K562 (cell line): ENCODE measurements around the gene TESK1. TPM values are rescaled to one million over a fixed set of nuclear protein-coding genes. Genes with fewer than 3 reads are reported as not detected.
"Not testable (repeated sequence)": the region's sequence is repeated elsewhere in the genome, so short reads cannot be mapped to it uniquely, and the experiment has no call there.

Source experiments
- ATAC-seq: fragments of 200-7000 bp; cut with Tn5 transposase; 3 replicates; pipeline ENCODE4 v1.9.1; 2020; ENCODE audit warnings: moderate library complexity
- BruUV-seq: library from RNA; stranded (reverse); fragments of 400-500 nt; replicated peaks from 2 replicates; lab custom pipeline; 2021; lab: Mats Ljungman, UMichigan
- CTCF ChIA-PET: fragments of 300-600 bp; formaldehyde crosslinking; extraction: SDS; loops from one replicate; lab custom pipeline; 2021; ENCODE audit warnings: low intra/inter-chr PET ratio; lab: Yijun Ruan, JAX
- POLR2A ChIA-PET: fragments of 300-600, 350-650 bp; sonication (Branson Sonifier 250); formaldehyde crosslinking; extraction: SDS; loops from one replicate; lab custom pipeline; 2021; ENCODE audit warnings: antibody characterized with exemption, inconsistent platforms; lab: Yijun Ruan, JAX
- DNase-seq, 4 experiments: peaks; one replicate each; pipeline versions ENCODE4 v3.0.0 to v3.0.0-alpha.2; 2011 to 2018; ENCODE audit warnings: low spot score in 3 of 4, mixed read lengths in 3 of 4; ENCODE audit errors: extremely low read depth in 1 of 4
- FAIRE-seq: peaks from 2 replicates; lab custom pipeline; 2011; peaks lifted over from hg19 to GRCh38; lab: Jason Lieb, UNC
- H2AFZ ChIP-seq: 2 replicates; pipeline ENCODE4 v1.6.0; 2011; ENCODE audit warnings: low read depth, low read length, control low read depth, inconsistent platforms
- H3K27ac ChIP-seq: fragments of 200-600 bp; 3 replicates; pipeline ENCODE4 v1.8.0; 2011; ENCODE audit warnings: low read depth, mild to moderate bottlenecking, control low read depth, inconsistent platforms, low read length, moderate library complexity, mixed read lengths; ENCODE audit errors: extremely low read depth
- H3K27me3 ChIP-seq, 2 experiments: fragments of 300-600 bp in 1 of 2; 2 replicates in 1 of 2; 3 replicates in 1 of 2; pipeline versions ENCODE4 v1.6.0 to v1.8.0; 2011; ENCODE audit warnings: inconsistent platforms in 2 of 2, low read length in 2 of 2, mild to moderate bottlenecking in 1 of 2, mixed read lengths in 1 of 2, moderate library complexity in 1 of 2; ENCODE audit not compliant: control insufficient read depth in 2 of 2, insufficient read depth in 2 of 2
- H3K36me3 ChIP-seq: fragments of 300-600 bp; 3 replicates; pipeline ENCODE4 v1.8.0; 2011; ENCODE audit warnings: mild to moderate bottlenecking, low read length, inconsistent platforms; ENCODE audit not compliant: control insufficient read depth, insufficient read depth
- H3K4me1 ChIP-seq, 2 experiments: fragments of 200-600 bp in 1 of 2; replicated peaks in 1 of 2; 2 replicates in 1 of 2; 3 replicates in 1 of 2; pipeline versions ENCODE4 v1.5.1 to v1.8.0; 2011; ENCODE audit warnings: inconsistent platforms in 2 of 2, low read length in 2 of 2, mild to moderate bottlenecking in 1 of 2, mixed read lengths in 1 of 2, moderate library complexity in 1 of 2; ENCODE audit not compliant: control insufficient read depth in 2 of 2, insufficient read depth in 2 of 2
- H3K4me2 ChIP-seq: 2 replicates; pipeline ENCODE4 v1.6.1; 2011; ENCODE audit warnings: low read length, control low read depth, inconsistent platforms, mixed read lengths; ENCODE audit not compliant: insufficient read depth
- H3K4me3 ChIP-seq: fragments of 200-600 bp; sonication (generic), shearing (Covaris generic); 2 replicates; pipeline ENCODE4 v1.5.1; 2016; ENCODE audit warnings: control low read depth, inconsistent platforms
- H3K79me2 ChIP-seq: fragments of 200-600 bp; 3 replicates; pipeline ENCODE4 v1.8.0; 2011; ENCODE audit warnings: low read length, inconsistent platforms; ENCODE audit not compliant: control insufficient read depth, insufficient read depth
- H3K9ac ChIP-seq, 2 experiments: 2 replicates each; pipeline versions ENCODE4 v1.6.0 to v1.6.1; 2011; ENCODE audit warnings: low read depth in 2 of 2, low read length in 2 of 2, control low read depth in 1 of 2, inconsistent platforms in 1 of 2, mild to moderate bottlenecking in 1 of 2, mixed read lengths in 1 of 2; ENCODE audit not compliant: insufficient read depth in 1 of 2
- H3K9me1 ChIP-seq: one replicate; pipeline ENCODE4 v1.6.0; 2011; ENCODE audit warnings: inconsistent platforms, mild to moderate bottlenecking, low read length, moderate library complexity; ENCODE audit not compliant: control insufficient read depth, insufficient read depth
- H3K9me3 ChIP-seq: replicated peaks from 2 replicates; pipeline ENCODE4 v1.5.1; 2011; ENCODE audit warnings: low read depth, low read length, inconsistent platforms; ENCODE audit not compliant: control insufficient read depth, insufficient read depth
- H4K20me1 ChIP-seq: replicated peaks from 2 replicates; pipeline ENCODE4 v1.6.1; 2011; ENCODE audit warnings: low read length, inconsistent platforms, mixed read lengths; ENCODE audit not compliant: control insufficient read depth, insufficient read depth
- C11orf30 ChIP-seq: fragments of 450-650 bp; IDR thresholded peaks from 2 replicates; pipeline ENCODE4 v1.6.1; 2016; ENCODE audit warnings: low read depth, mild to moderate bottlenecking
- DACH1 ChIP-seq: fragments of 450-650 bp; IDR thresholded peaks from 2 replicates; pipeline ENCODE4 v1.6.1; 2018; ENCODE audit not compliant: partially characterized antibody
- MAFG ChIP-seq: fragments of 450-650 bp; conservative IDR thresholded peaks from 2 replicates; pipeline ENCODE4 v1.6.1; 2016; ENCODE audit warnings: missing genetic modification characterization, missing compliant biosample characterization
- SRSF9 ChIP-seq: fragments of 200-400 bp; formaldehyde crosslinking; IDR thresholded peaks from 2 replicates; pipeline ENCODE4 v1.6.1; 2017; ENCODE audit warnings: low read depth, low read length, borderline replicate concordance
- ZBTB33 ChIP-seq: sonication (generic); formaldehyde crosslinking; IDR thresholded peaks from 2 replicates; pipeline ENCODE4 v1.8.1; 2023; ENCODE audit warnings: mild to moderate bottlenecking, missing genetic modification reagents
- ZFP91 ChIP-seq: sonication (generic); formaldehyde crosslinking; IDR thresholded peaks from 2 replicates; pipeline ENCODE4 v1.8.0; 2022; ENCODE audit warnings: mild to moderate bottlenecking, missing genetic modification reagents
- ZNF316 ChIP-seq: fragments of 450-650 bp; IDR thresholded peaks from 2 replicates; pipeline ENCODE4 v1.6.1; 2016
- WGBS: fragments of 100-300 bp; shearing (Covaris generic); methylation state at CpG from one replicate; pipeline ENCODE4 v1.1.6; 2016; ENCODE audit warnings: low coverage, mixed read lengths; ENCODE audit not compliant: insufficient coverage; ENCODE audit errors: missing lambda C conversion rate; 5-methylcytosine and 5-hydroxymethylcytosine counted together
- in situ Hi-C: fragments of 300-500 bp; cut with MboI; formaldehyde crosslinking; loops from 4 replicates; pipeline ENCODE4 v1.15.0; 2018; ENCODE audit warnings: inconsistent platforms, mixed read lengths
- intact Hi-C: fragments of 100-400 bp; cut with micrococcal nuclease; formaldehyde crosslinking; loops from 2 replicates; pipeline ENCODE4 v1.14.2; 2022
- polyA plus RNA-seq, 8 experiments: library from polyadenylated mRNA; depleted of rRNA in 4 of 8; stranded (reverse) in 5 of 8; unstranded in 3 of 8; fragments of >200 nt; fragmentation: Nextera tagmentation in 2 of 8; fragmentation: Illumina TruSeq in 1 of 8; extraction: Ambion mirVana in 2 of 8; extraction: Trizol in 1 of 8; gene quantifications; 2 replicates each; pipeline versions ENCODE4 v1.2.1 to v1.2.3, GENCODE V29; 2011 to 2014; ENCODE audit warnings: inconsistent platforms in 1 of 8, missing spikeins in 1 of 8
- total RNA-seq, 7 experiments: library from RNA; depleted of rRNA in 6 of 7; stranded (reverse); fragments of >200 nt in 6 of 7; fragmentation: Illumina TruSeq in 2 of 7; extraction: Trizol in 2 of 7; gene quantifications; 2 replicates each; pipeline versions ENCODE4 v1.2.1 to v1.2.3, GENCODE V29; 2011 to 2021; ENCODE audit warnings: low replicate concordance in 1 of 7

Gene TESK1
- total and polyA plus RNA-seq, 9 of the 15 experiments (the other 6 are each of a cell fraction or from before 2014, with no cell fraction given) = 0.07 to 10.4 (median 4.1) TPM

GRCh38 chr9:35596907-35597306, 8.2 kb upstream of the TESK1 start:
- BruUV-seq, H3K27me3 ChIP-seq, H3K4me3 ChIP-seq, CTCF ChIA-PET, H3K9ac ChIP-seq, FAIRE-seq, H3K9me1 ChIP-seq, H3K79me2 ChIP-seq, ATAC-seq, in situ Hi-C loops, DNase-seq, intact Hi-C loops, H3K27ac ChIP-seq, POLR2A ChIA-PET, H2AFZ ChIP-seq, H4K20me1 ChIP-seq, H3K9me3 ChIP-seq, H3K36me3 ChIP-seq, H3K4me2 ChIP-seq: not testable (repeated sequence)
- 29% methylated on average over 1 of the region's 2 CpGs for WGBS
- peaks cover 0 to 12% of the 10 kb centered on the region in 2 experiments; a peak in 2 of 5 replicates for H3K4me1 ChIP-seq
- TF ChIP-seq ZNF316 (peak; percentile 91), MAFG (tag) (peak; percentile 73), C11orf30 (peak; percentile 78)

DNA sequence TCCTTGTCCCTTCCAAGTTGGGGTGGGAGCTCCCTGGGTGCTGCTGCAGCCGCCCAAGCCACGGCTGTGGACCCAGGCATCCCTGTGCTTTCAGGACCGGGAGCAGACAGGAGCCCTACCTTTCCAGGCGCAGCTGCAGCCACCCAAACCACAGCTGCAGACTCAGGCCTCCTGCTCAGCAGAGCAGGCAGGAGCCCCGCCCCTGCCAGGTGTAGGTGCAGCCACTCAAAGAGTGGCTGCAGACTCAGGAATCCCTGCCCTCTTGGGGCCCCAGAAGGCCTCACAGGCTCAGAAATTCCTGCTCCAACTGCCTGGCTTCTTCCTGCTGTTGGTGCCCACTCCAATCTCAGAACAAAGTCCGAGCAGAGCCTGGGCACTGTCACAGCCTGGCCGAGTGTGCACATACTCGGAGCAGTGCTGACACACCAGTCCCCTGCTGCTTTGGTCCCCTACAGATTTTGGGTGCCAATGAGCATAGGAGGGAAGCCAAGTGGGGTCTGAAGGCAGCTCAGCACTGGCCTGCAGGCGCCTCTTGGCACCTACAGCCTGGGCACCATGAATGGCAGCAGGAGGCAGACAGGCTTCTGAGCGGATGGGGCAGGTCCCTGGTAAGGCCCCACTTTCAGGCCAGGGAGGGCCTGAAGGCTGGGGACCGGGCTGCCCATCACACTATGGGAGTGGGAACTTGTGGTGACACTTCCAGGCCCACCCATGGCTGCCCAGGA, 6.0 kb upstream of the TESK1 start:
- WGBS = 22% methylated on average over 9 of the region's 11 CpGs
- no TSS peak for BruUV-seq
- CTCF ChIA-PET = no interaction called here
- no peak overlapping the region for H3K27ac ChIP-seq
- H3K9me3 ChIP-seq = no peaks in the 10 kb centered on the region
- POLR2A ChIA-PET = interaction anchor here (0.6 to 1.2 kb wide), 4 partner anchors 12 to 174 kb away, joined by 3 to 5 read pairs (median 3); no protein-coding TSS in a partner anchor
- H3K4me1 ChIP-seq = peaks cover 2 to 15% of the 10 kb centered on the region in 2 experiments; a peak in 3 of 5 replicates
- no peak overlapping the region for H3K9ac ChIP-seq
- DNase-seq (no peak), ATAC-seq (no peak), FAIRE-seq (no peak)
- H4K20me1 ChIP-seq = no peaks in the 10 kb centered on the region
- no peaks in the 10 kb centered on the region for H3K27me3 ChIP-seq
- no peak overlapping the region for H3K4me3 ChIP-seq
- no peaks in the 10 kb centered on the region for H3K79me2 ChIP-seq
- H3K4me2 ChIP-seq = no peak overlapping the region
- no peaks in the 10 kb centered on the region for H3K36me3 ChIP-seq
- no peak overlapping the region for H2AFZ ChIP-seq
- in situ Hi-C loops = no loop called here
- H3K9me1 ChIP-seq = no peaks in the 10 kb centered on the region
- intact Hi-C loops = no loop called here
- TF ChIP-seq DACH1 = no peak
- no peak for TF ChIP-seq ZBTB33 (CRISPR knock-in tag)
- no peak for TF ChIP-seq ZFP91 (CRISPR knock-in tag)
- TF ChIP-seq SRSF9 = no peak
